ENCODE measurements around the gene YDJC. TPM values are rescaled to one million over a fixed set of nuclear protein-coding genes. Genes with fewer than 3 reads are reported as not detected.

The YDJC gene
- total RNA-seq, 1 donor from 2014 or later = 7.0 TPM

GRCh38 chr22:21635771-21636510 lies 6.1 kb upstream of the YDJC start:
- intact Hi-C loops (cut with DNase I) = no loop called here
- no peak for DNase-seq (ENCODE audit: low spot score)
- no peak for ATAC-seq

GRCh38 chr22:21634844-21635243 lies 5.0 kb upstream of the YDJC start:
- ATAC-seq (no peak), DNase-seq (ENCODE audit: low spot score) (no peak)
- intact Hi-C loops (cut with DNase I) = no loop called here

- ATAC-seq = no peak
- DNase-seq (ENCODE audit: low spot score) = no peak
- intact Hi-C loops (cut with DNase I) = no loop called here
These were observed 4.3 kb upstream of the YDJC start for GRCh38 chr22:21634081-21634480.

- no peak for ATAC-seq
- intact Hi-C loops (cut with DNase I) = no loop called here
- no peak for DNase-seq (ENCODE audit: low spot score)
These were observed 3.7 kb upstream of the YDJC start for GRCh38 chr22:21633481-21633880.

GRCh38 chr22:21632931-21633330 lies 3.1 kb upstream of the YDJC start:
- ATAC-seq (no peak), DNase-seq (ENCODE audit: low spot score) (no peak)
- intact Hi-C loops (cut with DNase I) = no loop called here

- no peak for DNase-seq (ENCODE audit: low spot score)
- intact Hi-C loops (cut with DNase I) = no loop called here
These were observed 2.5 kb upstream of the YDJC start, which contains the start of gene CCDC116 for GRCh38 chr22:21632237-21632895. TSS of gene CCDC116 (plus strand) at chr22:21632760. CDS start at chr22:21633182, 422 bp downstream.

GRCh38 chr22:21631025-21631424 lies 1.2 kb upstream of the YDJC start:
- DNase-seq (ENCODE audit: low spot score) (no peak), ATAC-seq (no peak)
- intact Hi-C loops (cut with DNase I) = no loop called here

More at GRCh38 chr22:21632237-21632895, 2.5 kb upstream of the YDJC start, which contains the start of gene CCDC116:
- no peak for ATAC-seq

GRCh38 chr22:21628386-21629254 lies 1.2 kb downstream of the YDJC start:
- ATAC-seq = no peak

GRCh38 chr22:21626735-21627469 lies 2.9 kb downstream of the YDJC start:
- intact Hi-C loops (cut with DNase I) = no loop called here
- ATAC-seq = no peak
- DNase-seq (ENCODE audit: low spot score) = no peak

More at GRCh38 chr22:21628386-21629254, 1.2 kb downstream of the YDJC start:
- intact Hi-C loops (cut with DNase I) = no loop called here
- no peak for DNase-seq (ENCODE audit: low spot score)

GRCh38 chr22:21626073-21626734 lies 3.6 kb downstream of the YDJC start:
- intact Hi-C loops (cut with DNase I) = no loop called here
- DNase-seq (ENCODE audit: low spot score) = no peak
- ATAC-seq = no peak

GRCh38 chr22:21624880-21625791 lies 4.7 kb downstream of the YDJC start:
- no peak for ATAC-seq
- intact Hi-C loops (cut with DNase I) = no loop called here

GRCh38 chr22:21624120-21624879 lies 5.5 kb downstream of the YDJC start:
- DNase-seq (ENCODE audit: low spot score) (no peak), ATAC-seq (peak; percentile 31)
- intact Hi-C loops (cut with DNase I) = no loop called here

More at GRCh38 chr22:21624880-21625791, 4.7 kb downstream of the YDJC start:
- no peak for DNase-seq (ENCODE audit: low spot score)

- DNase-seq (ENCODE audit: low spot score) (no peak), ATAC-seq (no peak)
- intact Hi-C loops (cut with DNase I) = no loop called here
These were observed 6.2 kb downstream of the YDJC start for GRCh38 chr22:21623648-21623970.

GRCh38 chr22:21622919-21623647 lies 6.7 kb downstream of the YDJC start:
- ATAC-seq (no peak), DNase-seq (ENCODE audit: low spot score) (no peak)
- intact Hi-C loops (cut with DNase I) = no loop called here

- intact Hi-C loops (cut with DNase I) = no loop called here
These were observed 7.6 kb downstream of the YDJC start for GRCh38 chr22:21622011-21622918.

More at GRCh38 chr22:21622011-21622918, 7.6 kb downstream of the YDJC start:
- DNase-seq (ENCODE audit: low spot score) (no peak), ATAC-seq (peak; percentile 20)
